Activated gamma-delta T cell (primary cell): ENCODE measurements around the gene NOTCH2NLA.
"Not testable (repeated sequence)": the region's sequence is repeated elsewhere in the genome, so short reads cannot be mapped to it uniquely, and the experiment has no call there.

Experiments used
- DNase-seq: peaks from one replicate; lab custom pipeline; 2025; lab: John Stamatoyannopoulos, UW

The NOTCH2NLA gene

DNA sequence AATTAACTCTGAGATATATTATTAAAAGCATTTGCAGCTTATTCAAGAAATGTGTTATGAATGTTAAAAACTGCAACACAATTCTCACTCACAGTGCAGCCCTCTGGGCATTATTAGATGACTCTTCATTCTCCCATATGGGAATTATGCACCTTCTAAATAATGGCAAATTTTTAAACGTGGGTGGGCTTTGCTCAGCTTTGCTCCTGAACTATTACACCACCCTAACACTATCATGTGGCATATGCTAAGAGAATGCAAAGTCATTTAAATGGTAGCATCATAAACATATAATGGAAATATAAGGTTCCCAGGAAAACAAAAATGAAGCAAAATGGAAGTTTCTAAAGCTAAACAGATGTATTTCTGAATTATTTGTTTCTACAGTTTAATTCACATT, 61.5 kb downstream of the NOTCH2NLA start:
- not testable (repeated sequence) for DNase-seq

DNA sequence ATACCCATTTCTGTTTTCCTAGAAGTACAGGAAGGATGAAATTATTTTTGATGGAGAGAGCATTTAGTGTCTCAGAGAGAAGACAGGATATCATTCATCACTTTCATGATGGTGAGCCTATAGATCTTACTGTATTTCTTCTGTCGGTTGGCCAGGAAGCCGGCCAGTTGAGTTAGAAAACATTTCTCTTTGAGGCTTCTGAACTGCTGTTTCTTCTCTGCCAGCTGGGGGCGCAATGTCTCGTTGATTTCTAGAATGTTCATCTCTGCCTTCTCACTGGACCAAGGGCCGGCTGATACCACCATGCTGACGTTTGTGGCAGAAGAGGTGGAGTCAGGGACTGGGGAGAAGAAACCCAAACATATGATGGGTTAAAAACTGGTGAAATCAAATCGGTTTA, 84.4 kb downstream of the NOTCH2NLA start, which contains the start of gene NBPF10:
Gene NBPF10, minus strand, starts transcription at position 340 of the 400 bp plus-strand sequence. Its CDS starts 35 bp downstream, at position 305.
- DNase-seq: not testable (repeated sequence)
